Activated CD4-positive, CD25-positive, alpha-beta regulatory T cell treated with anti-CD3 and anti-CD28 coated beads, Interleukin-2, amount 50 U/mL, for 16 hours (primary cell): ENCODE results near the gene KRTAP1-5.
"Not testable (repeated sequence)": the region's sequence is repeated elsewhere in the genome, so short reads cannot be mapped to it uniquely, and the experiment has no call there.

ENCODE experiments used
- DNase-seq: peaks from one replicate; pipeline ENCODE4 v3.0.0-alpha.2; 2020; ENCODE audit warnings: low read depth, low spot score

KRTAP1-5 gene, protein sequence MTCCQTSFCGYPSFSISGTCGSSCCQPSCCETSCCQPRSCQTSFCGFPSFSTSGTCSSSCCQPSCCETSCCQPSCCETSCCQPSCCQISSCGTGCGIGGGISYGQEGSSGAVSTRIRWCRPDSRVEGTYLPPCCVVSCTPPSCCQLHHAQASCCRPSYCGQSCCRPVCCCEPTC

DNA sequence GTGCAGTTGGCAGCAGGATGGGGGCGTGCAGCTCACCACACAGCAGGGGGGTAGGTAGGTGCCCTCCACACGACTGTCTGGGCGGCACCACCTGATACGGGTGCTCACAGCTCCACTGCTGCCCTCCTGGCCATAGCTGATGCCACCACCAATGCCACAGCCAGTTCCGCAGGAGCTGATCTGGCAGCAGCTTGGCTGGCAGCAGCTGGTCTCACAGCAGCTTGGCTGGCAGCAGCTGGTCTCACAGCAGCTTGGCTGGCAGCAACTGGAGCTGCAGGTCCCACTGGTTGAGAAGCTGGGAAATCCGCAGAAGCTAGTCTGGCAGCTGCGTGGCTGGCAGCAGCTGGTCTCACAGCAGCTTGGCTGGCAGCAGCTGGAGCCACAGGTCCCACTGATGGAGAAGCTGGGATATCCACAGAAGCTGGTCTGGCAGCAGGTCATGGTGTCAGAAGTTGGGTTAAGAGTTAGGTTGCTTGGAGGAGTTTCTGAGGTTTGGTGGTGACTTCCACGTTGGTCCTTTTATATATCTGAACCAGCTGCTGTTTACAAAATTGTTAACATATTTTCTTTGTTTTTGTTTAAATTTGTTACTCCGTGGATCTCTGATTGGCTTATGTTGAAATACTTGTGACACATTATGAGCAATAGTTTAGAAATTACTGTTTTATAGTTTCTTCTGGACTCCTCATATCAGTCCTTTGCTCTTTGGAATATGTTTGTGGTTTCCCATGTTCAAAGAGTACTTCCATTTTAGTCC, at the start of gene KRTAP1-5:
TSS of gene KRTAP1-5 (minus strand) at position 494 of the 757 bp plus-strand sequence. CDS start at position 441, 53 bp downstream.
- no peak for DNase-seq

DNA sequence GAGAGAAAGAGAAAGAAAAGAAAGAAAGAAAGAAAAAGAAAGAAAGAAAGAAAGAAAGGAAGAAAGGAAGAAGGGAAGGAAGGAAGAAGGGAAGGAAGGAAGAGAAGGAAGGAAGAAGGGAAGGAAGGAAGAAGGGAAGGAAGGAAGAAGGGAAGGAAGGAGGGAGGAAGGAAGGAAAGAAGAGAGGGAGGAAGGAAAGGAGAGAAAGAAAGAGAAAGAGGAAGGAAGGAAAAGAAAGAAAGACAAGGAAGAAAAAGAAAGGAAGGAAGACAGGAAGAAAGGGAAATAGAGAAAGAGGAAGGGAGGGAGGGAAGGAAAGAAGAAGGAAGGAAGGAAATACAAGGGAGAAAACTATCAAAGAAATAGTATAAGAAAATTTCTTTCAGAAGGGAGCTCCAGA, 49.8 kb upstream of the KRTAP1-5 start:
- DNase-seq, result no peak

DNA sequence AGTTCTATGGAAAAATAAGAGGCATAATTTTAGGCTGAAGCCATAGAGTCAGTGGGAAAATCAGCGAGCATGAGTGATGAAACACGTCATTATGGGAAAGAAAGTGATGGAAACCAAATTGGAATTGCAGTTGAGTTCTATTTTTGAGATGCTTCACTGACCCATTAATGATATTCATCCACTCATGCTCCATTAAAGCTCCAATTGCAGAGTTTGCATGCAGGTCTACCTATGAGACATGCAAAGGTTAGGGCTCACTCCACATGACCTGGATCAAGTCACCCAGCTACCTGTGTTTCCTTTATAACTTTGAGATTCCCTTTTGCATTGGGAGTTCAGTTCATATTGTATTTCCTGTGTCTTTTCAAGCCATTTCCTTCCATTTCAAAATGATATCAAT, 46.7 kb upstream of the KRTAP1-5 start:
- no peak for DNase-seq

- DNase-seq, result no peak
Observed at GRCh38 chr17:41071606-41072360, 44.8 kb upstream of the KRTAP1-5 start.

DNA sequence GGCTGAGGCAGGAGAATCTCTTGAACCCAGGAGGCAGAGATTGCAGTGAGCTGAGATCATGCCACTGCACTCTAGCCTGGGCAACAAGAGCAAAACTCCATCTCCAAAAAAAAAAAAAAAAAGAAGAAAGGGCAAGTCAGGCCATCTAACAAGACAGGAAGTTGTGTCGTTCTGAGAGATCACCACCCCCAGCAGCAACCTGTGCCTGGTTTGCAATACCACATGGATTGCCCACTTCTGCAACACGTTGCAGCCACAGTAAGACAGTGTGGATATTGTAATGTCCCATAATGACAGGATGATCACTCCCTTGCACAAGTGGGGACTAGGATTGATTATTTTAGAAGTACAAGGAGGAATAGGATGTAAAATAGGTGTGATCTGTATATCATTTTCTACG, 42.0 kb upstream of the KRTAP1-5 start:
- DNase-seq, result no peak

DNA sequence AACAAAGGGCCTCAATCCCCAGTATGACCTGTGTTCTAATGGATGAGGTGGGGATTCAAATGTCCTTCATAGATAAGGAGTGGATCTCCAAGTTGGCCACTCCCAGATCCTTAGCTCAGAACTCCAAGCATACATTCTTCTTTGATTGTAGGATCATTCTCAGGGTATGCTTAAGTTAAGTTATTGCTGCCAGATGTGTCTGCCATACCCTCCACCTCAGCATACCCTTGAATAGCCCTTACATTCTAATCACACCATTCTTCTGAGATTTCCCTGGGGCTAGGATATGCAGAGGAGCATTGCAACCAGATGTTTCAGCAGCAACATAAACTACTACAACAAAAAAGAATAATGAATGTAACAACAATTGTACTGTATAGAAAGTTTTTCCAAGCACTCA, 40.3 kb upstream of the KRTAP1-5 start:
- DNase-seq, result no peak

DNA sequence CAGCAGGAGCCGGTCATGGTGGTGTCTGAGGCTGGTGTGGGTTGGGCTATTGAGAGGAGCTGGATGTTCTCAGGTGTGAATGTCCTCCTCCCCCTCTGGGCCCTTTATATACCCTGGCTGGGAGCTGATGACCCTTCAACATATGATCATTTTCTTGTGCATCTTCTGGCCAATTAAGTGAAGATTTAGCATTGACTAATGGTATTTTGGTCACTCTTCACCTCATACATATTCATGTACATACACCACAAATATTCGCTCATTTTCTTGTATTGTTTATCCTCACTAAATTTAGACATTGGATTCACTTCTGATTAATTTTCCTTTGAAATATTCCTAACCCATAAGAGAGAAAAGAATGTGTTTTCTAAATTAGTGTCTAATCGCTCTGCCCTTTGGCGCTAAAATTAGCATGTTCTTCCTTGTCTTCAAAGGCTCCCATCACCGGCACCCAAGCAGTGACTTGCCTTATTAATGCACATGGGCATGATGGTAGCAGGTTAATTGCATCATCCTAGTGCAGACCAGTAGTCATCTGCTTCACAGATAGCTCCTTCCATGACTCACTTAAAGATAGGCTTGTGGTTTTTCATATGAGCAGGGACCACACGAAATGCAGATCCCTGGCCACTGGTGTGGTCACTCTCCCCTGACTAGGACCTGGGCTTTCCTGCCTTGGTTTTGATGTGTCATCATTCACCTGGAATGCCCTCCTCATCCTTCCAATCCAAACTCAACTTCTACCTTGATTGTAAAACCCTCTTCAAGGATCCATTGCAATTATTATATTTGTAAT, 39.0 kb upstream of the KRTAP1-5 start, which contains the start of gene KRTAP2-4:
TSS of gene KRTAP2-4 (minus strand) at position 51 of the 796 bp plus-strand sequence. CDS start at position 17, 34 bp downstream.
- no peak for DNase-seq

DNA sequence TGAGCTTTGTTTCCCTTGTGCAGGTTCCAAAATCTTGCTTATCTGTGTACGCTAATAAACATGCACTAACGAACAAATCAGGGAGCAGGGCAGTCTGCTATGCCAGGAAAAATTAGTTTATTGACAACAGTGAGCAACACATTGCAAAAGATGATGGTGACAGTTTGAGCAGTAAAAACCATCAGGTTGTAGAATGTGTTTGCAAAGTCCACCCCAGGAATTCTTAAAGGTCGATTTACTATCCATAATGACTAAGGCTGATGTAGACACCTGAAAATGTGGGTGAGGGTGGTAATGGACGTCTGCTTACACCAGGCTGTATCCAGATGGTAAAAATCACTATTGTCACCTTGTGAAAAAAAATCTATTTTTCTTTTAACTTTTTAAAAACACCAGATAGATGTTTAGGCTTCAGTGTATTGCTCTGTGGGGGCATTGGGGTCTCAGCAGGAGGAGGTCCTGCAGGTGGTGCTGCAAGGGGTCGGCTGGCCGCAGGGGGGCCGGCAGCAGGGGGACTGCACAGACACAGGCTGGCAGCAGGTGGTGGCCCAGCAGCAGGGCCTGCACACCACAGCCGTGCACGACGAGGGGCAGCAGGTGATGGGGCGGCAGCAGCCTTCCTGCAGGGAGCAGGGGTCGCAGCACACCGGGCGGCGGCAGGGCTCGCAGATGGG, 38.1 kb upstream of the KRTAP1-5 start:
- DNase-seq, result not testable (repeated sequence)

GRCh38 chr17:41064301-41064700, 37.3 kb upstream of the KRTAP1-5 start:
- no peak for DNase-seq

GRCh38 chr17:41063449-41063848, 36.4 kb upstream of the KRTAP1-5 start:
- no peak for DNase-seq

- DNase-seq, result no peak
Observed at GRCh38 chr17:41061964-41062363, 35.0 kb upstream of the KRTAP1-5 start.

DNA sequence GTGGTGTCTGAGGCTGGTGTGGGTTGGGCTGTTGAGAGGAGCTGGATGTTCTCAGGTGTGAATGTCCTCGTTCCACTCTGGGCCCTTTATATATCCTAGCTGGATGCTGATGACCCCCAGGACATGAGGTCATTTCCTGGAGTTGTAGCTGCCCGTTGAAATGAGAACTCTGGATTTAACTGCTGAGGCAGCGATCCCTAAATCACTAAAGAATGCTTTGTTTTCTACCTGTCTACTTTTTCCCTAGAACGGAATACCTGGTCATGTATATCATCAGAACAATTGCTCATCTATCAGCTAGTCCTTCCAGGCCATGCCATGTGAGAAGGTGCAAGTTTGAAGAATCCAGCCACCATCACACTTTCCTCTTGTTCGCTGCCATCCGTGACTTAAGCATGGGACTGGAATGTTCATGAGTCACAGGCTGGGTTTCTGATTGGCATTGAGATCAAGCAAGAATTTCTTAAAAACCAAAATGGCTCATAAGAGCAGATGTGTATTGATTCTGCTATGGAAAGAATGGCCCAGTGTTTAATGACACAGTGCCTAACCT, 33.1 kb upstream of the KRTAP1-5 start, which contains the start of gene KRTAP2-3:
TSS of gene KRTAP2-3 (minus strand) at position 63 of the 553 bp plus-strand sequence. CDS start 64 bp downstream, outside the sequence.
- no peak for DNase-seq

GRCh38 chr17:41059276-41060051, 32.5 kb upstream of the KRTAP1-5 start:
- DNase-seq, result not testable (repeated sequence)

DNA sequence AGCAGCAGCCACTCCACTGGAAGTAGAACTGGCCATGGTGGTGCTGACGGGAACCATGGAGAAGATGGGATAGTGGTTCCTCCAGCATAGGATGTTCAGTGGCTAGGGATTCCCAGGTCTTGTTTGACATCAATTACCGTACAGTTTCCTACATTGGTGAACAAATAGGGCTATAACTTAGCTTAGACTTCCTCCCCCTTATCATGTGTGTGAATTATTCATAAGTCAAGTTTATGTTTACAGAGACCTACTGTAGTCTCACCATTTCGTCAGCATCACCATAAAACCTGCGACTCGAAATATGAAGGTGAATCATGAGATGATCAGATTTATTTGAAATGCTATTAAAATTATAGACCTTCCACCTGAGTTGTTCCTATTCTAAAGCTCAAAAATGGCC, 31.7 kb upstream of the KRTAP1-5 start:
- DNase-seq, result no peak

DNA sequence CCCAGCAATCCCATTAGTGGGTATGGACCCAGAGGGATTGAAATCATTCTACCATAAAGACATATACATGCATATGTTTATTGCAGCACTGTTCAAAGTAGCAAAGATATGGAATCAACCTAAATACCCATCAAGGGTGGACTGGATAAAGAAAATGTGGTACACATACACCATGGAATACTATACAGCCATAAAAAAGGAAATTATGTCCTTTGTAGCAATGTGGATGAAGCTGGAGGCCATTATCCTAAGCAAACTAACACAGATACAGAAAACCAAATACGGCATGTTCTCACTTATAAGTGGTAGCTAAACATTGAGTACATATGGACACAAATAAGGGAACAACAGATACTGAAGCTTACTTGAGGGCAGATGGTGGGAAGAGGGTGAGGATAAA, 30.5 kb upstream of the KRTAP1-5 start:
- no peak for DNase-seq

DNA sequence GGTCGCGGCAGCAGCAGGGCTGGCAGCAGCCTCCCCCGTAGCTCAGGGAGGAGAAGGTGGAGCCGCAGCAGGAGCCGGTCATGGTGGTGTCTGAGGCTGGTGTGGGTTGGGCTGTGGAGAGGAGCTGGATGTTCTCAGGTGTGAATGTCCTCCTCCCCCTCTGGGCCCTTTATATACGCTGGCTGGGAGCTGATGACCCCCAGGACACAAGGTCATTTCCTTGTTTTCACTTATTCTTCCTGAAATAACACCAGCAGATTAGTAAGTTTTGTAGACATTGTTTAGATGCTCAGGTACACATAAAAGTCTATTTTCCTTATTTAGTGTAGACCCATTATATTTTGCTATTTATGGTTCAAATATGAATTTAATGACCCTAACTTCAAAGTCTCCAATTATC, 28.1 kb upstream of the KRTAP1-5 start, which contains the start of gene KRTAP2-2:
TSS of gene KRTAP2-2 (minus strand) at position 101 of the 400 bp plus-strand sequence. CDS start at position 82, 19 bp downstream.
- not testable (repeated sequence) for DNase-seq

DNA sequence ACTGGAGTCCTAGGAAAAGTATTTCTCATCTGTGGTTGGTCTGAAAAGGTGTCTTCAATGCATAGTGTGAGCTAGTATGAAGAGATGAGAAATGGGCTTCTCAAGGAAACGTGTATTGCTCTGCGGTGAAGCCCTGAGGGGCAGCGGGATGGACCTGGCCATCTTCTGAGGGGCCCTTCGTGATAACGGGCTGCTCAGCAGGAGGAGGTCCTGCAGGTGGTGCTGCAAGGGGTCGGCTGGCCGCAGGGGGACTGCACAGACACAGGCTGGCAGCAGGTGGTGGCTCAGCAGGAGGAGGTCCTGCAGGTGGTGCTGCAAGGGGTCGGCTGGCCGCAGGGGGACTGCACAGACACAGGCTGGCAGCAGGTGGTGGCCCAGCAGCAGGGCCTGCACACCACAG, 27.5 kb upstream of the KRTAP1-5 start:
- not testable (repeated sequence) for DNase-seq

GRCh38 chr17:41054025-41054424, 27.0 kb upstream of the KRTAP1-5 start:
- DNase-seq, result no peak

GRCh38 chr17:41052566-41052965, 25.6 kb upstream of the KRTAP1-5 start:
- no peak for DNase-seq

DNA sequence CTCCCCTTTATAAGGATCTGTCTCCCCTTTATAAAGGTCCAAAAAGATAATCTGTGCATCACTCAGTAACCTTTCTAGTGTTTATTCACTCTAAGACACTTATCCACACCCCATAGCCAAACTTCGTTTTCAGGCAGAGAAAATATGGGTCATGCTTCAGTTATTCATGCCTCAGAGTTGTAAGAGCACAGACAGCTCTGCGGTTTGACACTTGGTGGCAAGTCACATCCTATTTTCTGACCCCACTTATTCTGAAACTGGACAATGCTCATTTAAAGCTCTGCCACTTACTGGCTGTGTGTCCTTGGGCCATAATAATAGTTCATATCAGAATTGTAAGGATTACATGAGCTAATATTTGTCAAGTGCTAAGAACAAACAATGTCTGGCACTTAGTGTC, 22.1 kb upstream of the KRTAP1-5 start:
- DNase-seq, result no peak
